Neural cell (in vitro differentiated cells): ENCODE results near the gene PARVB. TPM values are rescaled to one million over a fixed set of nuclear protein-coding genes. Genes with fewer than 3 reads are reported as not detected.

ENCODE experiments used
- H2AFZ ChIP-seq: fragments of 200-600, 300-800 bp; sonication (generic), shearing (Covaris generic); 2 replicates; pipeline ENCODE4 v1.6.0; 2014; ENCODE audit warnings: low read depth, mild to moderate bottlenecking, antibody characterized with exemption, low read length, moderate library complexity
- H3F3A ChIP-seq: fragments of 200-600 bp; shearing (Covaris generic); 2 replicates; pipeline ENCODE4 v1.6.1; 2016; ENCODE audit warnings: mild to moderate bottlenecking, moderate library complexity, mixed read lengths, antibody characterized with exemption, low read length; ENCODE audit not compliant: insufficient read depth, poor library complexity, severe bottlenecking
- H3K27ac ChIP-seq: fragments of 200-600, 300-800 bp; sonication (generic), shearing (Covaris generic); 2 replicates; pipeline ENCODE4 v1.5.1; 2014; ENCODE audit warnings: mild to moderate bottlenecking, low read length, moderate library complexity
- H3K27me3 ChIP-seq: fragments of 300-800, 200-600 bp; sonication (generic), shearing (Covaris generic); 2 replicates; pipeline ENCODE4 v1.6.0; 2014; ENCODE audit warnings: mild to moderate bottlenecking, low read depth, low read length, moderate library complexity; ENCODE audit not compliant: insufficient read depth
- H3K36me3 ChIP-seq: fragments of 300-800, 200-600 bp; sonication (generic), shearing (Covaris generic); 2 replicates; pipeline ENCODE4 v1.5.1; 2014; ENCODE audit warnings: mild to moderate bottlenecking, antibody characterized with exemption, low read length, moderate library complexity; ENCODE audit not compliant: insufficient read depth
- H3K4me2 ChIP-seq: fragments of 300-800, 200-600 bp; sonication (generic), shearing (Covaris generic); 2 replicates; pipeline ENCODE4 v1.6.0; 2014; ENCODE audit warnings: mild to moderate bottlenecking, low read length
- H3K4me3 ChIP-seq: fragments of 300-800, 200-600 bp; sonication (generic), shearing (Covaris generic); 2 replicates; pipeline ENCODE4 v1.5.1; 2014; ENCODE audit warnings: mild to moderate bottlenecking, low read length, moderate library complexity
- H3K79me2 ChIP-seq: fragments of 200-600 bp; shearing (Covaris generic); replicated peaks from 2 replicates; pipeline ENCODE4 v1.6.0; 2014; ENCODE audit warnings: mild to moderate bottlenecking, low read length, moderate library complexity; ENCODE audit not compliant: insufficient read depth
- H3K9ac ChIP-seq: fragments of 300-800, 200-600 bp; sonication (generic), shearing (Covaris generic); 2 replicates; pipeline ENCODE4 v1.6.1; 2016; ENCODE audit warnings: mild to moderate bottlenecking, low read length, mixed read lengths
- H3K9me2 ChIP-seq: fragments of 200-600 bp; shearing (Covaris generic); 2 replicates; pipeline ENCODE4 v1.6.1; 2016; ENCODE audit warnings: mild to moderate bottlenecking, low read length, mixed read lengths; ENCODE audit not compliant: insufficient read depth
- H3K9me3 ChIP-seq: fragments of 200-600, 300-800 bp; sonication (generic), shearing (Covaris generic); 2 replicates; pipeline ENCODE4 v1.6.1; 2016; ENCODE audit warnings: mild to moderate bottlenecking, mixed run types, low read length, moderate library complexity, mixed read lengths
- H4K20me1 ChIP-seq: fragments of 200-600 bp; shearing (Covaris generic); 2 replicates; pipeline ENCODE4 v1.6.1; 2016; ENCODE audit warnings: mild to moderate bottlenecking, mixed run types; ENCODE audit not compliant: insufficient read depth
- CTCF ChIP-seq: fragments of 450-650 bp; IDR thresholded peaks from 2 replicates; pipeline ENCODE4 v1.5.1; 2014; ENCODE audit warnings: antibody characterized with exemption, mild to moderate bottlenecking, moderate library complexity; ENCODE audit not compliant: poor library complexity, severe bottlenecking
- EZH2 ChIP-seq: fragments of 200-600, 300-800 bp; shearing (Covaris generic), sonication (generic); IDR thresholded peaks from 2 replicates; pipeline ENCODE4 v1.6.1; 2014; ENCODE audit warnings: antibody characterized with exemption, low read length, borderline replicate concordance, mild to moderate bottlenecking; ENCODE audit not compliant: insufficient read depth, poor library complexity, severe bottlenecking
- MXI1 ChIP-seq: fragments of 450-650 bp; conservative IDR thresholded peaks from 2 replicates; pipeline ENCODE4 v1.6.1; 2014; ENCODE audit warnings: antibody characterized with exemption, mild to moderate bottlenecking; ENCODE audit not compliant: poor library complexity, severe bottlenecking
- POLR2AphosphoS5 ChIP-seq: IDR thresholded peaks from 2 replicates; pipeline ENCODE4 v1.6.1; 2012
- RAD21 ChIP-seq: fragments of 450-650 bp; conservative IDR thresholded peaks from 2 replicates; pipeline ENCODE4 v1.6.1; 2014; ENCODE audit warnings: antibody characterized with exemption, mild to moderate bottlenecking, moderate library complexity
- polyA plus RNA-seq: library from polyadenylated mRNA; depleted of rRNA; stranded (reverse); fragments of >200 nt; gene quantifications from 2 replicates; pipeline ENCODE4 v1.2.3, GENCODE V29; 2014
- TF ChIP-seq, protein P1 (sequence below): IDR thresholded peaks from 2 replicates; pipeline ENCODE4 v1.6.1; 2012; ENCODE audit warnings: borderline replicate concordance

PARVB gene
- polyA plus RNA-seq, 1 donor from 2014 or later = 1.2 TPM

DNA sequence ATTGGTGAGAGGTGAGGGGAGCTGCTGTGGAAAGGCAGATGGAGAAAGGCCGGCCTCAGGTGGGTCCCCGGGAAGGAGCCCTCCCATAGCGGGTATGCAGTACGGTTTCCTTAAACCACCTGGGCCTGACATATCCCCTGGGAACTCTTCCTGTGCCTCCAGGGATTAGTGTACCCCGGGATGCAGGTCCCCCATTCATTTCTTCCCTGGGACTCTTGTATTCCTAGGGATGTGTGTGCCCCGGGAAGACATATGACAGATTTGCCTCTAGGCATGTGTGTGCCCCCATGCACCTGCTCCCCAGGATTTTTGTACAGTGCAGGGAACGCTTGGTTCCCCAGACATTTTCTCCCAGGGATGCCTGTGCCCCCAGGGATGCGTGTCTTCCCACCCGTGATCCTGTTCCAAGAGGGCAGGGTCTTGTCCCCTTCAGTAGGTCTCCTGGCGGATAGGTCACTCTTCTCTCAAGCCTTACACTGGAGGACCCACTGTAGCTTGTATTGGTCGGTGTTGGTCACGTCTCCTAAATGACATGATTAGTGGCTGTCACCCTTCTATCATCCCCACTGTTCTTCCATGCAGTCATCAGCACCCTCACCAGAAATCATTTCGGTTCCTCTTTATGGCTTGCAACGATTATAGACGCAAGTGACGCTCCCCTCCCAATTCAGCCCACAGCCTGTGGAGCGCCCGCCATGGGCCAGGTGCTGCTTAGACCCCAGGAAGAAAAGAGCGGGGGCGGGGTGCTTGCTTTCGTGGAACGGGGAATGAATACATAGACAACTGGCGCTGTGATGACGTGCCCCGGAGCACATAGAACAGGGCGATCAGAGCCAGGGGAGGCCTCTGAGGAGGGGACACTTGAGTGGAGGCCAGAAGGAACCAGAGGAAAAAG is 1.3 kb downstream of the PARVB start:
- Histone ChIP-seq H3K4me3 (no peak overlapping the region), H2AFZ (no peak overlapping the region), H3K9me2 (no peaks in the 10 kb centered on the region), H4K20me1 (no peaks in the 10 kb centered on the region), H3K4me2 (no peak overlapping the region), H3K27me3 (peaks cover 14% of the 10 kb centered on the region), H3K9ac (no peak overlapping the region), H3K79me2 (no peaks in the 10 kb centered on the region), H3K9me3 (no peaks in the 10 kb centered on the region), H3K27ac (no peak overlapping the region), H3K36me3 (no peaks in the 10 kb centered on the region), H3F3A (no peaks in the 10 kb centered on the region)
- TF ChIP-seq CTCF (no peak), POLR2AphosphoS5 (no peak), EZH2 (no peak), MXI1 (no peak)
- TF ChIP-seq, protein P1, sequence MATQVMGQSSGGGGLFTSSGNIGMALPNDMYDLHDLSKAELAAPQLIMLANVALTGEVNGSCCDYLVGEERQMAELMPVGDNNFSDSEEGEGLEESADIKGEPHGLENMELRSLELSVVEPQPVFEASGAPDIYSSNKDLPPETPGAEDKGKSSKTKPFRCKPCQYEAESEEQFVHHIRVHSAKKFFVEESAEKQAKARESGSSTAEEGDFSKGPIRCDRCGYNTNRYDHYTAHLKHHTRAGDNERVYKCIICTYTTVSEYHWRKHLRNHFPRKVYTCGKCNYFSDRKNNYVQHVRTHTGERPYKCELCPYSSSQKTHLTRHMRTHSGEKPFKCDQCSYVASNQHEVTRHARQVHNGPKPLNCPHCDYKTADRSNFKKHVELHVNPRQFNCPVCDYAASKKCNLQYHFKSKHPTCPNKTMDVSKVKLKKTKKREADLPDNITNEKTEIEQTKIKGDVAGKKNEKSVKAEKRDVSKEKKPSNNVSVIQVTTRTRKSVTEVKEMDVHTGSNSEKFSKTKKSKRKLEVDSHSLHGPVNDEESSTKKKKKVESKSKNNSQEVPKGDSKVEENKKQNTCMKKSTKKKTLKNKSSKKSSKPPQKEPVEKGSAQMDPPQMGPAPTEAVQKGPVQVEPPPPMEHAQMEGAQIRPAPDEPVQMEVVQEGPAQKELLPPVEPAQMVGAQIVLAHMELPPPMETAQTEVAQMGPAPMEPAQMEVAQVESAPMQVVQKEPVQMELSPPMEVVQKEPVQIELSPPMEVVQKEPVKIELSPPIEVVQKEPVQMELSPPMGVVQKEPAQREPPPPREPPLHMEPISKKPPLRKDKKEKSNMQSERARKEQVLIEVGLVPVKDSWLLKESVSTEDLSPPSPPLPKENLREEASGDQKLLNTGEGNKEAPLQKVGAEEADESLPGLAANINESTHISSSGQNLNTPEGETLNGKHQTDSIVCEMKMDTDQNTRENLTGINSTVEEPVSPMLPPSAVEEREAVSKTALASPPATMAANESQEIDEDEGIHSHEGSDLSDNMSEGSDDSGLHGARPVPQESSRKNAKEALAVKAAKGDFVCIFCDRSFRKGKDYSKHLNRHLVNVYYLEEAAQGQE = no peak

GRCh38 chr22:44026066-44026629 is 2.0 kb downstream of the PARVB start:
- H2AFZ ChIP-seq = no peak overlapping the region

More at GRCh38 chr22:44026066-44026629, 2.0 kb downstream of the PARVB start:
- no peaks in the 10 kb centered on the region for H4K20me1 ChIP-seq
- no peaks in the 10 kb centered on the region for H3K9me2 ChIP-seq
- no peak overlapping the region for H3K4me3 ChIP-seq
- no peaks in the 10 kb centered on the region for H3F3A ChIP-seq
- no peak overlapping the region for H3K27ac ChIP-seq
- H3K27me3 ChIP-seq = peaks cover 14% of the 10 kb centered on the region
- H3K36me3 ChIP-seq = no peaks in the 10 kb centered on the region
- TF ChIP-seq, protein P1 = peak; percentile 80
- TF ChIP-seq RAD21 = no peak
- H3K9me3 ChIP-seq = no peaks in the 10 kb centered on the region
- H3K79me2 ChIP-seq = no peaks in the 10 kb centered on the region
- no peak overlapping the region for H3K4me2 ChIP-seq
- H3K9ac ChIP-seq = no peak overlapping the region
